Endometrial microvascular endothelial cells (primary cell): ENCODE measurements around the gene RING1. TPM values are rescaled to one million over a fixed set of nuclear protein-coding genes. Genes with fewer than 3 reads are reported as not detected.

Experiments used
- in situ Hi-C: cut with HindIII; loops from 2 replicates; pipeline ENCODE4 v1.10.0; 2017; ENCODE audit warnings: low sequenced_read_pairs, low pct_unique_long_range_greater_than_20kb; ENCODE audit errors: inconsistent ontology term
- total RNA-seq: library from RNA; depleted of rRNA; stranded (reverse); fragments of >200 nt; gene quantifications from one replicate; pipeline ENCODE4 v1.2.3, GENCODE V29; 2015; ENCODE audit errors: inconsistent ontology term

The RING1 gene
- 9.3 TPM for total RNA-seq

- in situ Hi-C loops = no loop called here
Observed at GRCh38 chr6:33208091-33208967, at the start of gene RING1. TSS of gene RING1 (plus strand) at chr6:33208500. CDS start at chr6:33208823, 323 bp downstream.

- in situ Hi-C loops = no loop called here
Observed at GRCh38 chr6:33160096-33160495, 48.2 kb upstream of the RING1 start.

GRCh38 chr6:33160728-33161344 lies 47.5 kb upstream of the RING1 start:
- in situ Hi-C loops = no loop called here

- in situ Hi-C loops = no loop called here
Observed at GRCh38 chr6:33161354-33162331, 46.7 kb upstream of the RING1 start.

- in situ Hi-C loops = no loop called here
Observed at GRCh38 chr6:33163540-33163939, 44.8 kb upstream of the RING1 start.

GRCh38 chr6:33164176-33164575 lies 44.1 kb upstream of the RING1 start:
- in situ Hi-C loops = no loop called here

- in situ Hi-C loops = no loop called here
Observed at GRCh38 chr6:33164665-33165373, 43.5 kb upstream of the RING1 start.

GRCh38 chr6:33165581-33166258 lies 42.6 kb upstream of the RING1 start:
- in situ Hi-C loops = no loop called here

GRCh38 chr6:33166363-33166762 lies 41.9 kb upstream of the RING1 start:
- in situ Hi-C loops = no loop called here

GRCh38 chr6:33166811-33167210 lies 41.5 kb upstream of the RING1 start:
- in situ Hi-C loops = no loop called here

GRCh38 chr6:33167374-33168283 lies 40.7 kb upstream of the RING1 start:
- in situ Hi-C loops = no loop called here

- in situ Hi-C loops = no loop called here
Observed at GRCh38 chr6:33168284-33168601, 40.1 kb upstream of the RING1 start.

GRCh38 chr6:33168639-33169038 lies 39.7 kb upstream of the RING1 start:
- in situ Hi-C loops = no loop called here

- in situ Hi-C loops = no loop called here
Observed at GRCh38 chr6:33169291-33170175, 38.8 kb upstream of the RING1 start.

GRCh38 chr6:33170176-33171015 lies 37.9 kb upstream of the RING1 start:
- in situ Hi-C loops = no loop called here
